K562 (cell line): Measurements from ENCODE around the gene PRSS22. TPM values are rescaled to one million over a fixed set of nuclear protein-coding genes. Genes with fewer than 3 reads are reported as not detected.

Source experiments
- ADNP ChIP-seq: fragments of 200-800 bp; sonication (Bioruptor generic); IDR thresholded peaks from 2 replicates; pipeline ENCODE4 v1.6.1; 2016; ENCODE audit warnings: missing genetic modification characterization, missing compliant biosample characterization
- ATF1 ChIP-seq, 2 experiments: fragments of 450-650 bp in 1 of 2; IDR thresholded peaks; 2 replicates each; pipeline ENCODE4 v1.6.1; 2016; ENCODE audit warnings: missing compliant biosample characterization in 1 of 2, missing genetic modification characterization in 1 of 2
- CBX2 ChIP-seq: fragments of 200-600 bp; sonication (generic); IDR thresholded peaks from one replicate; pipeline ENCODE4 v1.6.1; 2012; ENCODE audit warnings: mild to moderate bottlenecking, low read length, inconsistent platforms; ENCODE audit not compliant: insufficient read depth, poor library complexity, severe bottlenecking
- CEBPZ ChIP-seq: fragments of 150-350 bp; IDR thresholded peaks from 2 replicates; pipeline ENCODE4 v1.6.1; 2014; ENCODE audit warnings: low read depth, mild to moderate bottlenecking, low read length, borderline replicate concordance
- CREB1 ChIP-seq, 2 experiments: sonication (generic) in 1 of 2; formaldehyde crosslinking in 1 of 2; IDR thresholded peaks; 2 replicates each; pipeline versions ENCODE4 v1.6.1 to v1.8.0; 2012 to 2022; ENCODE audit warnings: inconsistent platforms in 1 of 2, mild to moderate bottlenecking in 1 of 2, missing genetic modification reagents in 1 of 2, moderate library complexity in 1 of 2
- ELF1 ChIP-seq: fragments of 200-800 bp; sonication (Bioruptor generic); IDR thresholded peaks from 2 replicates; pipeline ENCODE4 v1.6.1; 2016; ENCODE audit warnings: missing genetic modification characterization, missing compliant biosample characterization
- EZH2 ChIP-seq: IDR thresholded peaks from 2 replicates; pipeline ENCODE4 v1.6.1; 2012; ENCODE audit warnings: low read depth, mild to moderate bottlenecking, inconsistent platforms, low read length, borderline replicate concordance
- HINFP ChIP-seq: fragments of 450-650 bp; conservative IDR thresholded peaks from 2 replicates; pipeline ENCODE4 v1.6.1; 2016; ENCODE audit warnings: missing genetic modification characterization, low read depth, mild to moderate bottlenecking, control low read depth, missing compliant biosample characterization
- ILK ChIP-seq: fragments of 450-650 bp; IDR thresholded peaks from 2 replicates; pipeline ENCODE4 v1.6.1; 2016; ENCODE audit warnings: missing genetic modification characterization, low read depth, mild to moderate bottlenecking, missing compliant biosample characterization, moderate library complexity, borderline replicate concordance
- LARP7 ChIP-seq: fragments of 450-650 bp; IDR thresholded peaks from 2 replicates; pipeline ENCODE4 v1.6.1; 2016
- PTBP1 ChIP-seq: fragments of 200-400 bp; formaldehyde crosslinking; IDR thresholded peaks from 2 replicates; pipeline ENCODE4 v1.6.1; 2017; ENCODE audit warnings: low read depth, low read length
- SMARCB1 ChIP-seq: IDR thresholded peaks from 2 replicates; pipeline ENCODE4 v1.6.1; 2011; ENCODE audit warnings: improper control_type of control experiment, low read depth; ENCODE audit not compliant: insufficient read length
- SUPT5H ChIP-seq: fragments of 450-650 bp; IDR thresholded peaks from 2 replicates; pipeline ENCODE4 v1.6.1; 2016
- TAF7 ChIP-seq: fragments of 450-650 bp; IDR thresholded peaks from 2 replicates; pipeline ENCODE4 v1.6.1; 2016; ENCODE audit warnings: missing genetic modification characterization, missing compliant biosample characterization
- THRB ChIP-seq: fragments of 450-650 bp; formaldehyde crosslinking; conservative IDR thresholded peaks from 2 replicates; pipeline ENCODE4 v1.4.0; 2022; ENCODE audit warnings: mild to moderate bottlenecking, missing genetic modification characterization
- ZBTB17 ChIP-seq: fragments of 450-650 bp; formaldehyde crosslinking; IDR thresholded peaks from 2 replicates; pipeline ENCODE4 v1.4.0; 2020; ENCODE audit warnings: mild to moderate bottlenecking
- ZNF740 ChIP-seq, 3 experiments: fragments of 200-800 bp in 1 of 3; sonication (Bioruptor generic) in 1 of 3; sonication (generic) in 1 of 3; formaldehyde crosslinking in 1 of 3; IDR thresholded peaks; 2 replicates each; pipeline versions ENCODE4 v1.6.1 to v1.8.0; 2016 to 2022; ENCODE audit warnings: mild to moderate bottlenecking in 2 of 3, missing compliant biosample characterization in 2 of 3, missing genetic modification characterization in 2 of 3, missing genetic modification reagents in 1 of 3
- ZNF75A ChIP-seq: fragments of 450-650 bp; formaldehyde crosslinking; IDR thresholded peaks from 2 replicates; pipeline ENCODE4 v1.4.0; 2020; ENCODE audit warnings: mild to moderate bottlenecking
- polyA plus RNA-seq, 8 experiments: library from polyadenylated mRNA; depleted of rRNA in 4 of 8; stranded (reverse) in 5 of 8; unstranded in 3 of 8; fragments of >200 nt; fragmentation: Nextera tagmentation in 2 of 8; fragmentation: Illumina TruSeq in 1 of 8; extraction: Ambion mirVana in 2 of 8; extraction: Trizol in 1 of 8; gene quantifications; 2 replicates each; pipeline versions ENCODE4 v1.2.1 to v1.2.3, GENCODE V29; 2011 to 2014; ENCODE audit warnings: inconsistent platforms in 1 of 8, missing spikeins in 1 of 8
- total RNA-seq, 7 experiments: library from RNA; depleted of rRNA in 6 of 7; stranded (reverse); fragments of >200 nt in 6 of 7; fragmentation: Illumina TruSeq in 2 of 7; extraction: Trizol in 2 of 7; gene quantifications; 2 replicates each; pipeline versions ENCODE4 v1.2.1 to v1.2.3, GENCODE V29; 2011 to 2021; ENCODE audit warnings: low replicate concordance in 1 of 7

PRSS22 gene
- total and polyA plus RNA-seq, 9 of the 15 experiments (the other 6 are each of a cell fraction or from before 2014, with no cell fraction given), result 0.13 to 0.42 TPM; not detected in 7

GRCh38 chr16:2904100-2904921, 46.3 kb upstream of the PRSS22 start (continued):
- TF ChIP-seq HINFP (tag) (no peak), LARP7 (no peak), TAF7 (peak; percentile 38; the same call in 1 of the 2 replicates), ZNF75A (no peak), PTBP1 (no peak), ELF1 (tag) (0 out of 2 replicates have a peak, but pooled peaks have one; percentile 58), ILK (tag) (no peak), THRB (CRISPR knock-in tag) (0 out of 2 replicates have a peak, but pooled peaks have one; percentile 2), ATF1 (CRISPR knock-in tag; IDR thresholded peaks at IDR 0.05) (no peak), ATF1 (tag; IDR thresholded peaks at IDR 0.05) (no peak), CBX2 (no peak), SMARCB1 (no peak), EZH2 (no peak), ADNP (tag) (no peak), ZNF740 (CRISPR knock-in tag; IDR thresholded peaks at IDR 0.05) (no peak), ZNF740 (tag; IDR thresholded peaks at IDR 0.05) (no peak), CREB1 (IDR thresholded peaks at IDR 0.05) (0 out of 2 replicates have a peak, but pooled peaks have one; percentile 6), CREB1 (CRISPR knock-in tag; IDR thresholded peaks at IDR 0.05) (peak; percentile 70), CEBPZ (no peak), SUPT5H (peak; percentile 50), ZBTB17 (CRISPR knock-in tag) (no peak)
